Bone marrow (tissue), 2 donors: ENCODE measurements around the gene DNAJC18.
A peak's percentile ranks its signal among the peaks of the same experiment; 100 is the strongest.

Experiments used
- DNase-seq, 2 donors: peaks; one replicate each; lab custom pipeline; 2025; lab: John Stamatoyannopoulos, UW

Gene DNAJC18

GRCh38 chr5:139403418-139403786 is 35.9 kb downstream of the DNAJC18 start:
- no peak for DNase-seq

GRCh38 chr5:139402561-139403158 is 36.7 kb downstream of the DNAJC18 start:
- no peak for DNase-seq

GRCh38 chr5:139401546-139401945 is 37.8 kb downstream of the DNAJC18 start:
- DNase-seq: no peak

GRCh38 chr5:139399501-139400121 is 39.7 kb downstream of the DNAJC18 start:
- no peak for DNase-seq

GRCh38 chr5:139397921-139398320 is 41.4 kb downstream of the DNAJC18 start:
- no peak for DNase-seq

- DNase-seq: no peak
These were observed 42.6 kb downstream of the DNAJC18 start for GRCh38 chr5:139396691-139397090.

- no peak for DNase-seq
These were observed 43.3 kb downstream of the DNAJC18 start for GRCh38 chr5:139395844-139396640.

GRCh38 chr5:139394654-139395566 is 44.4 kb downstream of the DNAJC18 start, which contains the start of gene PROB1:
Gene PROB1, minus strand, starts transcription at chr5:139395104. Its CDS starts 23 bp downstream, at chr5:139395081.
- no peak for DNase-seq

- DNase-seq: peak in 1 of 2 donors; percentile 36
These were observed 45.1 kb downstream of the DNAJC18 start for GRCh38 chr5:139394123-139394653.

- no peak for DNase-seq
These were observed 45.7 kb downstream of the DNAJC18 start for GRCh38 chr5:139393497-139394122.

GRCh38 chr5:139392678-139393496 is 46.4 kb downstream of the DNAJC18 start:
- DNase-seq: peak; percentile 69 to 84

GRCh38 chr5:139392324-139392677 is 47.0 kb downstream of the DNAJC18 start:
- DNase-seq: no peak

- DNase-seq: no peak
These were observed 47.6 kb downstream of the DNAJC18 start for GRCh38 chr5:139391570-139392323.

GRCh38 chr5:139390639-139391569 is 48.4 kb downstream of the DNAJC18 start:
- no peak for DNase-seq

GRCh38 chr5:139389701-139390638 is 49.4 kb downstream of the DNAJC18 start, which contains the start of gene MZB1:
Gene MZB1, minus strand, starts transcription at chr5:139389913. Its CDS starts 57 bp downstream, at chr5:139389856.
- DNase-seq: no peak

- DNase-seq: peak in 1 of 2 donors; percentile 77
These were observed 51.0 kb downstream of the DNAJC18 start for GRCh38 chr5:139388198-139388821.
